BE2C (cell line): ENCODE results near the gene PPP1R7.

Source experiments
- DNase-seq: peaks from one replicate; pipeline ENCODE4 v3.0.0-alpha.2; 2020
- H3K27me3 ChIP-seq: fragments of 250-450 bp; sonication (Bioruptor Pico); 2 replicates; pipeline ENCODE4 v1.5.1; 2020; ENCODE audit warnings: mild to moderate bottlenecking
- H3K36me3 ChIP-seq: fragments of 250-450 bp; sonication (Bioruptor Pico); 2 replicates; pipeline ENCODE4 v1.5.1; 2020; ENCODE audit warnings: mild to moderate bottlenecking
- H3K4me1 ChIP-seq: fragments of 250-450 bp; sonication (Bioruptor Pico); 2 replicates; pipeline ENCODE4 v1.5.1; 2020
- H3K4me3 ChIP-seq: 2 replicates; pipeline ENCODE4 v1.5.1; 2011; ENCODE audit warnings: low read depth, low read length
- H3K9me3 ChIP-seq: fragments of 250-450 bp; sonication (Bioruptor Pico); 2 replicates; pipeline ENCODE4 v1.5.1; 2020
- TF ChIP-seq, protein P1 (sequence below): IDR thresholded peaks from 2 replicates; pipeline ENCODE4 v1.5.1; 2012; ENCODE audit warnings: mild to moderate bottlenecking, low read depth, low read length

PPP1R7 gene

GRCh38 chr2:241211276-241211675 is 61.0 kb downstream of the PPP1R7 start:
- TF ChIP-seq, protein P1, sequence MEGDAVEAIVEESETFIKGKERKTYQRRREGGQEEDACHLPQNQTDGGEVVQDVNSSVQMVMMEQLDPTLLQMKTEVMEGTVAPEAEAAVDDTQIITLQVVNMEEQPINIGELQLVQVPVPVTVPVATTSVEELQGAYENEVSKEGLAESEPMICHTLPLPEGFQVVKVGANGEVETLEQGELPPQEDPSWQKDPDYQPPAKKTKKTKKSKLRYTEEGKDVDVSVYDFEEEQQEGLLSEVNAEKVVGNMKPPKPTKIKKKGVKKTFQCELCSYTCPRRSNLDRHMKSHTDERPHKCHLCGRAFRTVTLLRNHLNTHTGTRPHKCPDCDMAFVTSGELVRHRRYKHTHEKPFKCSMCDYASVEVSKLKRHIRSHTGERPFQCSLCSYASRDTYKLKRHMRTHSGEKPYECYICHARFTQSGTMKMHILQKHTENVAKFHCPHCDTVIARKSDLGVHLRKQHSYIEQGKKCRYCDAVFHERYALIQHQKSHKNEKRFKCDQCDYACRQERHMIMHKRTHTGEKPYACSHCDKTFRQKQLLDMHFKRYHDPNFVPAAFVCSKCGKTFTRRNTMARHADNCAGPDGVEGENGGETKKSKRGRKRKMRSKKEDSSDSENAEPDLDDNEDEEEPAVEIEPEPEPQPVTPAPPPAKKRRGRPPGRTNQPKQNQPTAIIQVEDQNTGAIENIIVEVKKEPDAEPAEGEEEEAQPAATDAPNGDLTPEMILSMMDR, result no peak
- Histone ChIP-seq H3K9me3 (no peaks in the 10 kb centered on the region), H3K4me1 (no peaks in the 10 kb centered on the region), H3K4me3 (no peak overlapping the region), H3K36me3 (no peaks in the 10 kb centered on the region), H3K27me3 (no peaks in the 10 kb centered on the region)
- no peak for DNase-seq

GRCh38 chr2:241213041-241213440 is 62.8 kb downstream of the PPP1R7 start:
- DNase-seq, result no peak
- Histone ChIP-seq H3K9me3 (no peaks in the 10 kb centered on the region), H3K4me3 (no peak overlapping the region), H3K4me1 (no peaks in the 10 kb centered on the region), H3K27me3 (no peaks in the 10 kb centered on the region), H3K36me3 (no peaks in the 10 kb centered on the region)
- TF ChIP-seq, protein P1, result no peak

GRCh38 chr2:241213567-241213966 is 63.3 kb downstream of the PPP1R7 start:
- Histone ChIP-seq H3K4me1 (no peaks in the 10 kb centered on the region), H3K4me3 (no peak overlapping the region), H3K36me3 (no peaks in the 10 kb centered on the region), H3K9me3 (no peaks in the 10 kb centered on the region), H3K27me3 (no peaks in the 10 kb centered on the region)
- TF ChIP-seq, protein P1, result no peak
- DNase-seq, result no peak

GRCh38 chr2:241214209-241214608 is 63.9 kb downstream of the PPP1R7 start:
- TF ChIP-seq, protein P1, result no peak
- DNase-seq, result no peak
- Histone ChIP-seq H3K4me3 (no peak overlapping the region), H3K36me3 (no peaks in the 10 kb centered on the region), H3K4me1 (peaks cover 2% of the 10 kb centered on the region; the same call in 1 of the 2 replicates), H3K27me3 (no peaks in the 10 kb centered on the region), H3K9me3 (no peaks in the 10 kb centered on the region)

GRCh38 chr2:241214766-241215165 is 64.5 kb downstream of the PPP1R7 start:
- Histone ChIP-seq H3K27me3 (no peaks in the 10 kb centered on the region), H3K4me3 (no peak overlapping the region), H3K4me1 (peaks cover 2% of the 10 kb centered on the region; the same call in 1 of the 2 replicates), H3K36me3 (no peaks in the 10 kb centered on the region), H3K9me3 (no peaks in the 10 kb centered on the region)
- DNase-seq, result no peak
- TF ChIP-seq, protein P1, result no peak

DNA sequence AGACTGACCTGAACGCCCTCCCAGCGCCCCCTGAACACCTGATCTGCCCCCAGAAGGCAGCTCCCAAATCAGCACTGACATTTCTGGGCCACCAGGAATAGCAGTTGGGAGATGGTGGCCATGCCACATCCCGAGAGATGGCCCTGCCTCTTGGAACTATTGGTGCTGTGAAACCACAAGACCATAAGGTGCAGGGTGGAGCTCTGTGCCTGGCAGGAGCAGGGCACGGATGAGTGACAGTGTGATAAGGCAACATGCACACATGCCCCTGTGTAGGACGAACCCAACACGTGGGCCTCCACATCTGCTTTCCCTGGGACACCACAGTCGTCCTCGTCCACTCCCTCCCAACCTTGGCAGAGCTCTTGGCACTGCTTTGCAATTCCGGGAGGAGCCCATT is 65.2 kb downstream of the PPP1R7 start:
- peaks cover 2% of the 10 kb centered on the region; the same call in 1 of the 2 replicates for H3K4me1 ChIP-seq
- no peak overlapping the region for H3K4me3 ChIP-seq
- TF ChIP-seq, protein P1, result no peak
- no peaks in the 10 kb centered on the region for H3K36me3 ChIP-seq
- no peaks in the 10 kb centered on the region for H3K9me3 ChIP-seq
- H3K27me3 ChIP-seq, result no peaks in the 10 kb centered on the region
- DNase-seq, result no peak
